BLaER1 treated with 17β-estradiol and CSF1 and Interleukin-3, amounts not matched to agents 10 nM and 100 nM (cell line): Measurements from ENCODE around the gene FN3K.
"Not testable (repeated sequence)": the region's sequence is repeated elsewhere in the genome, so short reads cannot be mapped to it uniquely, and the experiment has no call there.

Experiments
- H3K27ac ChIP-seq, 11 experiments: shearing (Covaris generic); formaldehyde crosslinking; 2 replicates each; pipeline ENCODE4 v1.8.1; 2022
- H3K27me3 ChIP-seq, 11 experiments: shearing (Covaris generic); formaldehyde crosslinking; 2 replicates each; pipeline ENCODE4 v1.8.1; 2022
- H3K36me3 ChIP-seq, 11 experiments: shearing (Covaris generic); formaldehyde crosslinking; 2 replicates each; pipeline ENCODE4 v1.8.1; 2022
- H3K4me1 ChIP-seq, 10 experiments: shearing (Covaris generic); formaldehyde crosslinking; 2 replicates each; pipeline ENCODE4 v1.8.1; 2022
- H3K4me2 ChIP-seq, 11 experiments: shearing (Covaris generic); formaldehyde crosslinking; 2 replicates each; pipeline ENCODE4 v1.8.1; 2022
- H3K4me3 ChIP-seq, 10 experiments: shearing (Covaris generic); formaldehyde crosslinking; 2 replicates each; pipeline ENCODE4 v1.8.1; 2022
- H3K9ac ChIP-seq, 11 experiments: shearing (Covaris generic); formaldehyde crosslinking; 2 replicates each; pipeline ENCODE4 v1.8.1; 2022
- H3K9me3 ChIP-seq, 11 experiments: shearing (Covaris generic); formaldehyde crosslinking; replicated peaks in 1 of 11; 2 replicates each; pipeline ENCODE4 v1.8.1; 2022
- H4K20me1 ChIP-seq, 11 experiments: shearing (Covaris generic); formaldehyde crosslinking; 2 replicates each; pipeline ENCODE4 v1.8.1; 2022
- Cebpa-rat ChIP-seq, 11 experiments: shearing (Covaris generic); IDR thresholded peaks; 2 replicates each; pipeline ENCODE4 v1.8.1; 2022

FN3K gene

GRCh38 chr17:82769041-82769440, 33.6 kb downstream of the FN3K start:
- H3K4me1 ChIP-seq = peaks cover 10 to 36% (median 20%) of the 10 kb centered on the region in 10 experiments
- no peak for TF ChIP-seq Cebpa-rat (IDR thresholded peaks at IDR 0.05)
- H3K9me3 ChIP-seq = no peaks in the 10 kb centered on the region
- no peak overlapping the region for H3K9ac ChIP-seq
- H3K27ac ChIP-seq = no peak overlapping the region
- H3K36me3 ChIP-seq = peaks cover 51 to 92% (median 87%) of the 10 kb centered on the region in 11 experiments
- H3K4me2 ChIP-seq = no peak overlapping the region
- no peaks in the 10 kb centered on the region for H3K27me3 ChIP-seq
- no peak overlapping the region for H3K4me3 ChIP-seq
- H4K20me1 ChIP-seq = peaks cover 0 to 46% (median 6%) of the 10 kb centered on the region in 11 experiments; a peak in 13 of 22 replicates

- peaks cover 46 to 67% (median 64%) of the 10 kb centered on the region in 11 experiments for H3K36me3 ChIP-seq
These were observed 36.6 kb downstream of the FN3K start for GRCh38 chr17:82772026-82772425.

GRCh38 chr17:82774456-82774855, 39.0 kb downstream of the FN3K start:
- Histone ChIP-seq H4K20me1 (peaks cover 0 to 66% (median 40%) of the 10 kb centered on the region in 11 experiments; a peak in 19 of 22 replicates), H3K4me1 (peaks cover 31 to 69% (median 54%) of the 10 kb centered on the region in 10 experiments), H3K9ac (peak overlapping the region in 2 of 11 experiments; percentile 39 to 42; a peak in 3 of 22 replicates), H3K36me3 (peaks cover 25 to 43% (median 41%) of the 10 kb centered on the region in 11 experiments), H3K27me3 (peaks cover 0 to 13% (median 0%) of the 10 kb centered on the region in 11 experiments; a peak in 3 of 22 replicates), H3K27ac (peak overlapping the region in 2 of 11 experiments; percentile 27 to 41; a peak in 2 of 22 replicates), H3K4me3 (peak overlapping the region in 1 of 10 experiments; percentile 50; a peak in 3 of 20 replicates), H3K4me2 (peak overlapping the region; percentile 76 to 99 (median 93))
- H3K9me3 ChIP-seq = not testable (repeated sequence)

More at GRCh38 chr17:82772026-82772425, 36.6 kb downstream of the FN3K start:
- peaks cover 20 to 48% (median 33%) of the 10 kb centered on the region in 10 experiments for H3K4me1 ChIP-seq
- H3K27me3 ChIP-seq = peaks cover 0 to 11% (median 0%) of the 10 kb centered on the region in 11 experiments; a peak in 3 of 22 replicates
- TF ChIP-seq Cebpa-rat (IDR thresholded peaks at IDR 0.05) = no peak
- no peak overlapping the region for H3K4me3 ChIP-seq
- no peak overlapping the region for H3K27ac ChIP-seq
- peaks cover 0 to 52% (median 29%) of the 10 kb centered on the region in 11 experiments; a peak in 19 of 22 replicates for H4K20me1 ChIP-seq
- no peaks in the 10 kb centered on the region for H3K9me3 ChIP-seq
- H3K9ac ChIP-seq = no peak overlapping the region
- peak overlapping the region in 3 of 11 experiments; percentile 1 to 16 (median 7); a peak in 5 of 22 replicates for H3K4me2 ChIP-seq

GRCh38 chr17:82775001-82775823, 39.8 kb downstream of the FN3K start:
- peak overlapping the region in 7 of 11 experiments; percentile 13 to 62 (median 27); a peak in 10 of 22 replicates for H3K27ac ChIP-seq
- peaks cover 18 to 35% (median 33%) of the 10 kb centered on the region in 11 experiments for H3K36me3 ChIP-seq
- H3K4me2 ChIP-seq = peak overlapping the region; percentile 76 to 99 (median 93)
- H3K27me3 ChIP-seq = peaks cover 0 to 13% (median 0%) of the 10 kb centered on the region in 11 experiments; a peak in 3 of 22 replicates
- H3K4me3 ChIP-seq = peak overlapping the region in 8 of 10 experiments; percentile 5 to 50 (median 29); a peak in 13 of 20 replicates
- no peak for TF ChIP-seq Cebpa-rat (IDR thresholded peaks at IDR 0.05)
- no peaks in the 10 kb centered on the region for H3K9me3 ChIP-seq
- peaks cover 38 to 77% (median 61%) of the 10 kb centered on the region in 10 experiments for H3K4me1 ChIP-seq
- peak overlapping the region in 8 of 11 experiments; percentile 0 to 49 (median 30); a peak in 10 of 22 replicates for H3K9ac ChIP-seq
- peaks cover 0 to 73% (median 47%) of the 10 kb centered on the region in 11 experiments; a peak in 19 of 22 replicates for H4K20me1 ChIP-seq

GRCh38 chr17:82776454-82776853, 41.0 kb downstream of the FN3K start:
- Histone ChIP-seq H3K27ac (peak overlapping the region in 5 of 11 experiments; percentile 29 to 73 (median 36); a peak in 7 of 22 replicates), H3K4me3 (peak overlapping the region in 4 of 10 experiments; percentile 7 to 36 (median 17); a peak in 3 of 20 replicates), H3K9ac (peak overlapping the region in 5 of 11 experiments; percentile 2 to 64 (median 49); a peak in 9 of 22 replicates), H4K20me1 (peaks cover 0 to 83% (median 55%) of the 10 kb centered on the region in 11 experiments; a peak in 19 of 22 replicates), H3K4me1 (peaks cover 48 to 86% (median 72%) of the 10 kb centered on the region in 10 experiments), H3K4me2 (peak overlapping the region; percentile 67 to 94 (median 87)), H3K9me3 (no peaks in the 10 kb centered on the region), H3K27me3 (peaks cover 0 to 13% (median 0%) of the 10 kb centered on the region in 11 experiments; a peak in 3 of 22 replicates), H3K36me3 (peaks cover 17 to 23% (median 21%) of the 10 kb centered on the region in 11 experiments; a peak in 21 of 22 replicates)
- TF ChIP-seq Cebpa-rat (IDR thresholded peaks at IDR 0.05) = no peak

GRCh38 chr17:82777778-82778375, 42.5 kb downstream of the FN3K start:
- Histone ChIP-seq H3K9ac (peak overlapping the region in 4 of 11 experiments; percentile 4 to 64 (median 27); a peak in 6 of 22 replicates), H3K27ac (peak overlapping the region in 3 of 11 experiments; percentile 30 to 73 (median 51); a peak in 3 of 22 replicates), H3K27me3 (peaks cover 0 to 13% (median 0%) of the 10 kb centered on the region in 11 experiments; a peak in 3 of 22 replicates), H3K4me1 (peaks cover 61 to 92% (median 82%) of the 10 kb centered on the region in 10 experiments), H3K4me3 (peak overlapping the region in 1 of 10 experiments; percentile 15; a peak in 1 of 20 replicates), H4K20me1 (peaks cover 0 to 85% (median 66%) of the 10 kb centered on the region in 11 experiments; a peak in 19 of 22 replicates), H3K36me3 (peaks cover 4 to 21% (median 12%) of the 10 kb centered on the region in 11 experiments; a peak in 18 of 22 replicates), H3K4me2 (peak overlapping the region; percentile 67 to 94 (median 87))
- H3K9me3 ChIP-seq = not testable (repeated sequence)

GRCh38 chr17:82779541-82779940, 44.1 kb downstream of the FN3K start:
- Histone ChIP-seq H3K27me3 (peaks cover 0 to 13% (median 0%) of the 10 kb centered on the region in 11 experiments; a peak in 3 of 22 replicates), H3K36me3 (peaks cover 6 to 30% (median 20%) of the 10 kb centered on the region in 11 experiments; a peak in 19 of 22 replicates), H3K9ac (peak overlapping the region in 9 of 11 experiments; percentile 7 to 49 (median 45); a peak in 9 of 22 replicates), H3K9me3 (peaks cover 0 to 7% (median 0%) of the 10 kb centered on the region in 11 experiments; a peak in 3 of 22 replicates), H3K4me3 (no peak overlapping the region), H3K4me1 (peaks cover 63 to 91% (median 84%) of the 10 kb centered on the region in 10 experiments), H3K27ac (peak overlapping the region in 5 of 11 experiments; percentile 8 to 34 (median 22); a peak in 1 of 22 replicates), H4K20me1 (peaks cover 0 to 89% (median 66%) of the 10 kb centered on the region in 11 experiments; a peak in 19 of 22 replicates), H3K4me2 (peak overlapping the region; percentile 64 to 94 (median 80))
- TF ChIP-seq Cebpa-rat (IDR thresholded peaks at IDR 0.05) = no peak

- Histone ChIP-seq H3K36me3 (peaks cover 6 to 34% (median 22%) of the 10 kb centered on the region in 11 experiments; a peak in 19 of 22 replicates), H3K4me2 (peak overlapping the region; percentile 64 to 94 (median 80)), H3K27ac (peak overlapping the region in 5 of 11 experiments; percentile 8 to 34 (median 22); a peak in 2 of 22 replicates), H4K20me1 (peaks cover 0 to 85% (median 61%) of the 10 kb centered on the region in 11 experiments; a peak in 19 of 22 replicates), H3K4me3 (no peak overlapping the region), H3K27me3 (peaks cover 0 to 13% (median 0%) of the 10 kb centered on the region in 11 experiments; a peak in 3 of 22 replicates), H3K9me3 (peaks cover 0 to 7% (median 0%) of the 10 kb centered on the region in 11 experiments; a peak in 3 of 22 replicates), H3K9ac (peak overlapping the region in 9 of 11 experiments; percentile 7 to 49 (median 45); a peak in 10 of 22 replicates), H3K4me1 (peaks cover 57 to 84% (median 77%) of the 10 kb centered on the region in 10 experiments)
- TF ChIP-seq Cebpa-rat (IDR thresholded peaks at IDR 0.05) = no peak
These were observed 44.8 kb downstream of the FN3K start for GRCh38 chr17:82780195-82780594.
